GM12878 (cell line): ENCODE measurements around the gene CDK5RAP1.

Source experiments
- BRCA1 ChIP-seq: IDR thresholded peaks from 2 replicates; pipeline ENCODE4 v1.6.1; 2011; ENCODE audit warnings: low read depth, low read length, improper control_type of control experiment
- ETV6 ChIP-seq, 2 experiments: fragments of 450-650 bp in 1 of 2; IDR thresholded peaks in 1 of 2; conservative IDR thresholded peaks in 1 of 2; 2 replicates each; pipeline ENCODE4 v1.6.1; 2014; ENCODE audit warnings: antibody characterized with exemption in 1 of 2, borderline replicate concordance in 1 of 2, low read depth in 1 of 2, mild to moderate bottlenecking in 1 of 2, moderate library complexity in 1 of 2
- NR2C2 ChIP-seq: IDR thresholded peaks from 2 replicates; pipeline ENCODE4 v1.6.1; 2011; ENCODE audit warnings: borderline replicate concordance, low read depth; ENCODE audit not compliant: control insufficient read depth, insufficient read length
- SP1 ChIP-seq: IDR thresholded peaks from one replicate; pipeline ENCODE4 v1.6.1; 2011; ENCODE audit warnings: low read depth, low read length
- TF ChIP-seq, protein P1 (sequence below): IDR thresholded peaks from 2 replicates; pipeline ENCODE4 v1.6.1; 2012; ENCODE audit warnings: low read depth, low read length, improper control_type of control experiment
- TF ChIP-seq, protein P2 (sequence below), 3 experiments: IDR thresholded peaks in 2 of 3; conservative IDR thresholded peaks in 1 of 3; 2 replicates each; pipeline ENCODE4 v1.5.1; 2011; ENCODE audit warnings: low read depth in 3 of 3, low read length in 3 of 3, mild to moderate bottlenecking in 3 of 3, control low read depth in 2 of 3, moderate library complexity in 2 of 3, inconsistent platforms in 1 of 3, mixed read lengths in 1 of 3; ENCODE audit not compliant: control insufficient read depth in 2 of 3, insufficient read depth in 1 of 3; ENCODE audit errors: extremely low read depth in 1 of 3
- TF ChIP-seq, protein P3 (sequence below): fragments of 450-650 bp; IDR thresholded peaks from 2 replicates; pipeline ENCODE4 v1.6.1; 2014; ENCODE audit warnings: mild to moderate bottlenecking

DNA sequence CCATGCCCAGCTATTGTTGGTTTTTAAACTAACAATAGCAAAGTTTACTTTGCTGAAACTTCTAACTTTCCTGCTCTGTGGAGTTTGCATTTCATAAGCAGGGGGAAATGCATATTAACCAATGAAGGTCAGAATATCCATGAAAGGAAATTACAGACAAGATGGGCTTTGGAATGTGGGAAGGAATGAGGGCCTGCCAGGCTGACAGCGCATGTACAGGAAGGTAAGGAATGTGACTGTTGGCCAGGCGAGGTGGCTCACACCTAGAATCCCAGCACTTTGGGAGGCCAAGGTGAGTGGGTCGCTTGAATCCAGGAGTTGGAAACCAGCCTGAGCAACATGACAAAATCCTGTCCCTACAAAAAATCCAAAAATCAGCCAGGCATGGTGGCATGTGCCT is 49.6 kb downstream of the CDK5RAP1 start:
- TF ChIP-seq SP1 = no peak
- TF ChIP-seq, protein P1, sequence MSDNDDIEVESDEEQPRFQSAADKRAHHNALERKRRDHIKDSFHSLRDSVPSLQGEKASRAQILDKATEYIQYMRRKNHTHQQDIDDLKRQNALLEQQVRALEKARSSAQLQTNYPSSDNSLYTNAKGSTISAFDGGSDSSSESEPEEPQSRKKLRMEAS = no peak
- TF ChIP-seq, protein P2, sequence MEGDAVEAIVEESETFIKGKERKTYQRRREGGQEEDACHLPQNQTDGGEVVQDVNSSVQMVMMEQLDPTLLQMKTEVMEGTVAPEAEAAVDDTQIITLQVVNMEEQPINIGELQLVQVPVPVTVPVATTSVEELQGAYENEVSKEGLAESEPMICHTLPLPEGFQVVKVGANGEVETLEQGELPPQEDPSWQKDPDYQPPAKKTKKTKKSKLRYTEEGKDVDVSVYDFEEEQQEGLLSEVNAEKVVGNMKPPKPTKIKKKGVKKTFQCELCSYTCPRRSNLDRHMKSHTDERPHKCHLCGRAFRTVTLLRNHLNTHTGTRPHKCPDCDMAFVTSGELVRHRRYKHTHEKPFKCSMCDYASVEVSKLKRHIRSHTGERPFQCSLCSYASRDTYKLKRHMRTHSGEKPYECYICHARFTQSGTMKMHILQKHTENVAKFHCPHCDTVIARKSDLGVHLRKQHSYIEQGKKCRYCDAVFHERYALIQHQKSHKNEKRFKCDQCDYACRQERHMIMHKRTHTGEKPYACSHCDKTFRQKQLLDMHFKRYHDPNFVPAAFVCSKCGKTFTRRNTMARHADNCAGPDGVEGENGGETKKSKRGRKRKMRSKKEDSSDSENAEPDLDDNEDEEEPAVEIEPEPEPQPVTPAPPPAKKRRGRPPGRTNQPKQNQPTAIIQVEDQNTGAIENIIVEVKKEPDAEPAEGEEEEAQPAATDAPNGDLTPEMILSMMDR (IDR thresholded peaks at IDR 0.05 in 2 of 3, conservative IDR thresholded peaks at IDR 0.05 in 1 of 3; ENCODE audit: control insufficient read depth in 2 of 3, extremely low read depth in 1 of 3, insufficient read depth in 1 of 3, low read depth in 3 of 3, low read length in 3 of 3) = no peak
- no peak for TF ChIP-seq NR2C2
- no peak for TF ChIP-seq ETV6 (conservative IDR thresholded peaks at IDR 0.05 in 1 of 2, IDR thresholded peaks at IDR 0.05 in 1 of 2; ENCODE audit: borderline replicate concordance in 1 of 2, low read depth in 1 of 2)
- TF ChIP-seq BRCA1 = no peak
- TF ChIP-seq, protein P3, sequence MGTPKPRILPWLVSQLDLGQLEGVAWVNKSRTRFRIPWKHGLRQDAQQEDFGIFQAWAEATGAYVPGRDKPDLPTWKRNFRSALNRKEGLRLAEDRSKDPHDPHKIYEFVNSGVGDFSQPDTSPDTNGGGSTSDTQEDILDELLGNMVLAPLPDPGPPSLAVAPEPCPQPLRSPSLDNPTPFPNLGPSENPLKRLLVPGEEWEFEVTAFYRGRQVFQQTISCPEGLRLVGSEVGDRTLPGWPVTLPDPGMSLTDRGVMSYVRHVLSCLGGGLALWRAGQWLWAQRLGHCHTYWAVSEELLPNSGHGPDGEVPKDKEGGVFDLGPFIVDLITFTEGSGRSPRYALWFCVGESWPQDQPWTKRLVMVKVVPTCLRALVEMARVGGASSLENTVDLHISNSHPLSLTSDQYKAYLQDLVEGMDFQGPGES = no peak
